Stimulated activated CD4-positive, alpha-beta T cell treated with anti-CD3 and anti-CD28 coated beads, Interleukin-2, amount 100 ng/mL, for 4 hours (primary cell): ENCODE data around the gene CDKN1B.

ENCODE experiments used
- DNase-seq: peaks from one replicate; pipeline ENCODE4 v3.0.0-alpha.2; 2020; ENCODE audit warnings: low read depth

Gene CDKN1B

GRCh38 chr12:12701457-12701856 is 15.7 kb upstream of the CDKN1B start:
- DNase-seq, result no peak

- no peak for DNase-seq
These were observed 12.5 kb upstream of the CDKN1B start for GRCh38 chr12:12704593-12705230.

GRCh38 chr12:12705838-12706520 is 11.2 kb upstream of the CDKN1B start:
- peak; percentile 26 for DNase-seq

- DNase-seq, result no peak
These were observed 3.3 kb upstream of the CDKN1B start for GRCh38 chr12:12713932-12714275.

- DNase-seq, result no peak
These were observed 2.7 kb upstream of the CDKN1B start for GRCh38 chr12:12714276-12715021.

GRCh38 chr12:12715128-12715458 is 2.1 kb upstream of the CDKN1B start:
- DNase-seq, result no peak

- no peak for DNase-seq
These were observed 1.6 kb upstream of the CDKN1B start for GRCh38 chr12:12715459-12716150.

- DNase-seq, result no peak
These were observed 896 bp upstream of the CDKN1B start for GRCh38 chr12:12716151-12716792.

- DNase-seq, result no peak
These were observed 615 bp downstream of the CDKN1B start for GRCh38 chr12:12717586-12718380.

- DNase-seq, result no peak
These were observed 1.2 kb downstream of the CDKN1B start for GRCh38 chr12:12718381-12718759.

GRCh38 chr12:12718853-12719252 is 1.7 kb downstream of the CDKN1B start:
- DNase-seq, result no peak

- DNase-seq, result no peak
These were observed 2.3 kb downstream of the CDKN1B start for GRCh38 chr12:12719496-12719895.

GRCh38 chr12:12720052-12720451 is 2.9 kb downstream of the CDKN1B start:
- DNase-seq, result no peak

- DNase-seq, result no peak
These were observed 3.5 kb downstream of the CDKN1B start for GRCh38 chr12:12720672-12721161.

- no peak for DNase-seq
These were observed 4.1 kb downstream of the CDKN1B start for GRCh38 chr12:12721176-12721751.

- no peak for DNase-seq
These were observed 4.8 kb downstream of the CDKN1B start for GRCh38 chr12:12721814-12722434.

- no peak for DNase-seq
These were observed 5.4 kb downstream of the CDKN1B start for GRCh38 chr12:12722435-12723148.

GRCh38 chr12:12723149-12723680 is 6.0 kb downstream of the CDKN1B start:
- DNase-seq, result no peak

- DNase-seq, result no peak
These were observed 6.7 kb downstream of the CDKN1B start for GRCh38 chr12:12723681-12724420.
